Astrocyte (in vitro differentiated cells and primary cell): ENCODE results near the gene ANP32A.

Experiments used
- EZH2 ChIP-seq: IDR thresholded peaks from 2 replicates; pipeline ENCODE4 v1.6.1; 2012; ENCODE audit warnings: mild to moderate bottlenecking, low read length, inconsistent platforms; ENCODE audit not compliant: insufficient read depth
- TF ChIP-seq, protein P1 (sequence below): IDR thresholded peaks from 2 replicates; pipeline ENCODE4 v1.5.1; 2011; ENCODE audit warnings: low read depth, mild to moderate bottlenecking, inconsistent platforms, low read length, moderate library complexity; ENCODE audit not compliant: insufficient read depth

DNA sequence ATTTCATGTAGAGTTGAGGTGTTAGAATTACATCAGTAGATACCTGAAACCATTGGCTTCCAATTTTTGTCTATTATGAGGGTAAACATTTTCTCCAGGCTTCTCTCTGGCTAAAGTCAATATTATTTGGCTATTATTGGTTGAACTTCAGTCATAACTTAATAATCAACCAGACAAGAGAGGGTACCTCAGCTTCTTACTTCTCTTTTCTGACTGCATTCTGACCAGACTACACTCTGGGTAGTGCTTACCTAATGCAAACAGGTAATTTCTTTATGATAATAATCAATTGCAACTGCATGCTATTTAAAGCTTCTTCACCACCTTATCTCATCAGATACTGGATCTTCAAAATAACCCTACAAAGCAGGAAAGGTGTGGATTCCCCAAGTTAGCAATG is 85.1 kb downstream of the ANP32A start:
- TF ChIP-seq, protein P1, sequence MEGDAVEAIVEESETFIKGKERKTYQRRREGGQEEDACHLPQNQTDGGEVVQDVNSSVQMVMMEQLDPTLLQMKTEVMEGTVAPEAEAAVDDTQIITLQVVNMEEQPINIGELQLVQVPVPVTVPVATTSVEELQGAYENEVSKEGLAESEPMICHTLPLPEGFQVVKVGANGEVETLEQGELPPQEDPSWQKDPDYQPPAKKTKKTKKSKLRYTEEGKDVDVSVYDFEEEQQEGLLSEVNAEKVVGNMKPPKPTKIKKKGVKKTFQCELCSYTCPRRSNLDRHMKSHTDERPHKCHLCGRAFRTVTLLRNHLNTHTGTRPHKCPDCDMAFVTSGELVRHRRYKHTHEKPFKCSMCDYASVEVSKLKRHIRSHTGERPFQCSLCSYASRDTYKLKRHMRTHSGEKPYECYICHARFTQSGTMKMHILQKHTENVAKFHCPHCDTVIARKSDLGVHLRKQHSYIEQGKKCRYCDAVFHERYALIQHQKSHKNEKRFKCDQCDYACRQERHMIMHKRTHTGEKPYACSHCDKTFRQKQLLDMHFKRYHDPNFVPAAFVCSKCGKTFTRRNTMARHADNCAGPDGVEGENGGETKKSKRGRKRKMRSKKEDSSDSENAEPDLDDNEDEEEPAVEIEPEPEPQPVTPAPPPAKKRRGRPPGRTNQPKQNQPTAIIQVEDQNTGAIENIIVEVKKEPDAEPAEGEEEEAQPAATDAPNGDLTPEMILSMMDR, result no peak
- TF ChIP-seq EZH2, result no peak
